GM23338 (cell line): ENCODE measurements around the gene ZNF429. TPM values are rescaled to one million over a fixed set of nuclear protein-coding genes. Genes with fewer than 3 reads are reported as not detected.

Source experiments
- ATAC-seq: fragments of 200-7000 bp; cut with Tn5 transposase; 3 replicates; pipeline ENCODE4 v1.9.1; 2020
- DNase-seq: peaks from one replicate; pipeline ENCODE4 v3.0.0-alpha.2; 2015; ENCODE audit warnings: low spot score
- H2AFZ ChIP-seq: fragments of 200-600 bp; sonication (generic); 2 replicates; pipeline ENCODE4 v1.8.0; 2016; ENCODE audit warnings: antibody characterized with exemption, mild to moderate bottlenecking, moderate library complexity
- H3F3A ChIP-seq: fragments of 200-600 bp; sonication (generic); replicated peaks from 2 replicates; pipeline ENCODE4 v1.8.0; 2017; ENCODE audit warnings: antibody characterized with exemption, mixed run types, low read depth
- H3K27ac ChIP-seq: fragments of 200-600 bp; sonication (generic); 2 replicates; pipeline ENCODE4 v1.6.1; 2016; ENCODE audit warnings: low read depth
- H3K27me3 ChIP-seq: fragments of 200-600 bp; sonication (generic); 2 replicates; pipeline ENCODE4 v1.8.0; 2016; ENCODE audit warnings: mild to moderate bottlenecking, mixed run types, moderate library complexity; ENCODE audit not compliant: insufficient read depth
- H3K36me3 ChIP-seq: fragments of 200-600 bp; sonication (generic); 2 replicates; pipeline ENCODE4 v1.8.0; 2016; ENCODE audit warnings: mild to moderate bottlenecking; ENCODE audit not compliant: insufficient read depth
- H3K4me1 ChIP-seq: fragments of 200-600 bp; sonication (generic); 2 replicates; pipeline ENCODE4 v1.8.0; 2016; ENCODE audit warnings: mild to moderate bottlenecking, moderate library complexity; ENCODE audit not compliant: insufficient read depth
- H3K4me2 ChIP-seq: fragments of 200-600 bp; sonication (generic); 2 replicates; pipeline ENCODE4 v1.7.1; 2017; ENCODE audit warnings: mixed run types
- H3K4me3 ChIP-seq: fragments of 200-600 bp; sonication (generic); 2 replicates; pipeline ENCODE4 v1.6.1; 2016; ENCODE audit warnings: mixed run types
- H3K79me2 ChIP-seq: fragments of 200-600 bp; sonication (generic); replicated peaks from 2 replicates; pipeline ENCODE4 v1.8.0; 2017; ENCODE audit warnings: mild to moderate bottlenecking; ENCODE audit not compliant: insufficient read depth
- H3K9me2 ChIP-seq: fragments of 200-600 bp; sonication (generic); 2 replicates; pipeline ENCODE4 v1.8.0; 2017; ENCODE audit not compliant: insufficient read depth
- H4K20me1 ChIP-seq: fragments of 200-600 bp; sonication (generic); replicated peaks from 2 replicates; pipeline ENCODE4 v1.8.0; 2017; ENCODE audit warnings: mild to moderate bottlenecking; ENCODE audit not compliant: insufficient read depth
- H3K27ac Mint-ChIP-seq: 2 replicates; pipeline ENCODE4 v1.8.0; 2020; ENCODE audit warnings: inconsistent platforms, mild to moderate bottlenecking, moderate library complexity, mixed read lengths
- H3K27me3 Mint-ChIP-seq: 3 replicates; pipeline ENCODE4 v1.8.0; 2022; ENCODE audit warnings: low read depth, mild to moderate bottlenecking, moderate library complexity, mixed read lengths, inconsistent platforms; ENCODE audit not compliant: insufficient read depth, poor library complexity
- H3K36me3 Mint-ChIP-seq: 3 replicates; pipeline ENCODE4 v1.8.0; 2021; ENCODE audit warnings: low read depth, mild to moderate bottlenecking, inconsistent platforms, moderate library complexity, mixed read lengths
- H3K4me1 Mint-ChIP-seq: 3 replicates; pipeline ENCODE4 v1.8.0; 2020; ENCODE audit warnings: mild to moderate bottlenecking, inconsistent platforms, mixed read lengths
- H3K4me3 Mint-ChIP-seq: 3 replicates; pipeline ENCODE4 v1.8.0; 2021; ENCODE audit warnings: moderate library complexity, mild to moderate bottlenecking, inconsistent platforms, mixed read lengths
- H3K9me3 Mint-ChIP-seq: 3 replicates; pipeline ENCODE4 v1.8.0; 2020; ENCODE audit warnings: moderate library complexity, mild to moderate bottlenecking, inconsistent platforms, mixed read lengths
- EZH2phosphoT487 ChIP-seq: fragments of 200-600 bp; sonication (generic); IDR thresholded peaks from one replicate; pipeline ENCODE4 v1.8.1; 2018; ENCODE audit warnings: antibody characterized with exemption; ENCODE audit not compliant: unreplicated experiment
- ZNF462 ChIP-seq: fragments of 250-450 bp; sonication (Bioruptor Pico); IDR thresholded peaks from 2 replicates; pipeline ENCODE4 v1.5.0; 2020; ENCODE audit warnings: mild to moderate bottlenecking, moderate library complexity
- polyA plus RNA-seq: library from polyadenylated mRNA; unstranded; fragments of >200 nt; fragmentation: Nextera tagmentation; extraction: Ambion mirVana; gene quantifications from 2 replicates; pipeline ENCODE4 v1.2.1, GENCODE V29; 2016
- total RNA-seq: library from RNA; depleted of rRNA; stranded (reverse); fragments of >200 nt; shearing (Covaris generic); gene quantifications from 2 replicates; pipeline ENCODE4 v1.2.3, GENCODE V29; 2014
- TF ChIP-seq, protein P1 (sequence below): IDR thresholded peaks from one replicate; pipeline ENCODE4 v1.6.1; 2018; ENCODE audit warnings: antibody characterized with exemption; ENCODE audit not compliant: unreplicated experiment

The ZNF429 gene
- total and polyA plus RNA-seq, 2 experiments from 2014 or later = 13.4 to 18.9 TPM

- TF ChIP-seq, protein P1, sequence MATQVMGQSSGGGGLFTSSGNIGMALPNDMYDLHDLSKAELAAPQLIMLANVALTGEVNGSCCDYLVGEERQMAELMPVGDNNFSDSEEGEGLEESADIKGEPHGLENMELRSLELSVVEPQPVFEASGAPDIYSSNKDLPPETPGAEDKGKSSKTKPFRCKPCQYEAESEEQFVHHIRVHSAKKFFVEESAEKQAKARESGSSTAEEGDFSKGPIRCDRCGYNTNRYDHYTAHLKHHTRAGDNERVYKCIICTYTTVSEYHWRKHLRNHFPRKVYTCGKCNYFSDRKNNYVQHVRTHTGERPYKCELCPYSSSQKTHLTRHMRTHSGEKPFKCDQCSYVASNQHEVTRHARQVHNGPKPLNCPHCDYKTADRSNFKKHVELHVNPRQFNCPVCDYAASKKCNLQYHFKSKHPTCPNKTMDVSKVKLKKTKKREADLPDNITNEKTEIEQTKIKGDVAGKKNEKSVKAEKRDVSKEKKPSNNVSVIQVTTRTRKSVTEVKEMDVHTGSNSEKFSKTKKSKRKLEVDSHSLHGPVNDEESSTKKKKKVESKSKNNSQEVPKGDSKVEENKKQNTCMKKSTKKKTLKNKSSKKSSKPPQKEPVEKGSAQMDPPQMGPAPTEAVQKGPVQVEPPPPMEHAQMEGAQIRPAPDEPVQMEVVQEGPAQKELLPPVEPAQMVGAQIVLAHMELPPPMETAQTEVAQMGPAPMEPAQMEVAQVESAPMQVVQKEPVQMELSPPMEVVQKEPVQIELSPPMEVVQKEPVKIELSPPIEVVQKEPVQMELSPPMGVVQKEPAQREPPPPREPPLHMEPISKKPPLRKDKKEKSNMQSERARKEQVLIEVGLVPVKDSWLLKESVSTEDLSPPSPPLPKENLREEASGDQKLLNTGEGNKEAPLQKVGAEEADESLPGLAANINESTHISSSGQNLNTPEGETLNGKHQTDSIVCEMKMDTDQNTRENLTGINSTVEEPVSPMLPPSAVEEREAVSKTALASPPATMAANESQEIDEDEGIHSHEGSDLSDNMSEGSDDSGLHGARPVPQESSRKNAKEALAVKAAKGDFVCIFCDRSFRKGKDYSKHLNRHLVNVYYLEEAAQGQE = no peak
- TF ChIP-seq EZH2phosphoT487 = no peak
Observed at GRCh38 chr19:21581646-21582240, 76.3 kb downstream of the ZNF429 start (continued).

DNA sequence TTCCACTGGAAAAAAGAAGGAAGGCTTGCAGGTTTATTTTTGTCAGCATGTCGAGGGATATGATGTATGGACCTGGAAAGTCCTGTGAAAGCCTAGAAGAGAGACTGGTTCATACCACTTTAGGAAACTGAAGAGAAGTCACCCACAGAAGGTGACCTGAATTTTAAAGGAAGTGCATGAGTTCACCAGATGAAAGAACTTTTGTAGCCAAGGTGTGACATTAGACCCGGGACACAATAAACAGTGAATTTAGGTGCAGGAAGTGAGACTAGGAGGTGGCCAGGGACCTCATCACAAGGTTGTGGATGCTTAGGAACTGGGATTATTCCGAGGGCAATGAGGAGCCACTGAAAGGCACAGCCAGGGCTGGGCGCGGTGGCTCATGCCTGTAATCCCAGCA is 79.1 kb downstream of the ZNF429 start:
- ATAC-seq = no peak
- peaks cover 18% of the 10 kb centered on the region; the same call in 2 of the 3 replicates for H3K9me3 Mint-ChIP-seq
- peaks cover 5% of the 10 kb centered on the region; the same call in 1 of the 3 replicates for H3K36me3 Mint-ChIP-seq

More for the DNA sequence above, 79.1 kb downstream of the ZNF429 start:
- Histone ChIP-seq H3K27ac (no peak overlapping the region), H3K36me3 (no peaks in the 10 kb centered on the region), H3F3A (no peaks in the 10 kb centered on the region), H3K4me1 (no peaks in the 10 kb centered on the region), H3K27me3 (peaks cover 38% of the 10 kb centered on the region), H3K4me3 (no peak overlapping the region), H2AFZ (no peak overlapping the region), H3K79me2 (no peaks in the 10 kb centered on the region), H4K20me1 (no peaks in the 10 kb centered on the region), H3K4me2 (no peak overlapping the region), H3K9me2 (no peaks in the 10 kb centered on the region)
- Mint-ChIP-seq H3K27ac (no peak overlapping the region), H3K27me3 (peaks cover 25% of the 10 kb centered on the region), H3K4me1 (peaks cover 8% of the 10 kb centered on the region; the same call in 1 of the 3 replicates), H3K4me3 (no peak overlapping the region)
- TF ChIP-seq, protein P1 = no peak
- TF ChIP-seq ZNF462 = no peak
- no peak for DNase-seq
